Cardiac septum (tissue), 1 donor: Measurements from ENCODE around the gene AKAP11. TPM values are rescaled to one million over a fixed set of nuclear protein-coding genes. Genes with fewer than 3 reads are reported as not detected.

Source experiments
- DNase-seq: peaks from one replicate; pipeline ENCODE4 v3.0.0-alpha.2; 2020; ENCODE audit warnings: low spot score
- intact Hi-C: fragments of 100-400 bp; cut with DNase I; formaldehyde crosslinking; loops from one replicate; pipeline ENCODE4 v1.14.0; 2022
- total RNA-seq: library from RNA; stranded (reverse); fragmentation: NEBNext Ultra II Directional; extraction: Animal tissue kit (Norgen Biotek cat#: 25700); gene quantifications from one replicate; pipeline ENCODE4 v1.2.1, GENCODE V29; 2021
- donor health status: DM: no; HTN: no; CAD: no.

The AKAP11 gene
- total RNA-seq, 1 donor from 2014 or later = 30.6 TPM

DNA sequence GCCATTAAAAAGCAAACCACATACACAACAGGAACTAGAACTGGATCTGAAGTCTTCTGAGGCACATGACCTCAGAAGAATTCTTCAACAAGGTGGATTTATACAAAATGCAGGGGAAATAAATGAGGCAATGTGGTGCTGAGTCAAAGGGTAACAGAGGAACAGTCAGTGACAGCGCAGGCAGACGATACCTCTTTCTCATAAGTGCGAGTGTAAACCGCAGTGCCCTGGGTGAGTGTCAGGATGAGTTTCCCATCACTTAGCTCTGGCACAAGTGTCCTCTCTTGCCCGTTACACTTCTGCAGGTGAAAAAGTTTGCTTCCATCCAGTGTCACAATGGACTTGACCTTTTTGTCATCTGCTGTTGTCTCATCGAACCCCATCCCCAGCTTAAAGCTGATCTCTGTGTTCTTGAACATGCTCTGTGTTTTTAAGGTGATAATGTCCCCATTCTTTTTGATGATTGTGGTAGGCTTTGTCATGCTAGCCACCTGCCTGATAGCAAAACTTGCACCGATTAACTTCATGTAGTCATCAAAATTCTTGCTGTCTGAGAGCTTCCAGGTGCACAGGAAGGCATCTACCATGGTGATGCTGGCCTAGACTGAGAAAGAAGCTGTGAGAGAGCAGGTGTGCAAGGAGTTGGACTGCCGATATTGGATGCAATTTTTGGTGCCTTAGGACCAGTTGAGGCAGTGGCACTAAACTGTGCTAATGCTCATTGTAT lies 97.3 kb downstream of the AKAP11 start:
- intact Hi-C loops = no loop called here
- DNase-seq = no peak

DNA sequence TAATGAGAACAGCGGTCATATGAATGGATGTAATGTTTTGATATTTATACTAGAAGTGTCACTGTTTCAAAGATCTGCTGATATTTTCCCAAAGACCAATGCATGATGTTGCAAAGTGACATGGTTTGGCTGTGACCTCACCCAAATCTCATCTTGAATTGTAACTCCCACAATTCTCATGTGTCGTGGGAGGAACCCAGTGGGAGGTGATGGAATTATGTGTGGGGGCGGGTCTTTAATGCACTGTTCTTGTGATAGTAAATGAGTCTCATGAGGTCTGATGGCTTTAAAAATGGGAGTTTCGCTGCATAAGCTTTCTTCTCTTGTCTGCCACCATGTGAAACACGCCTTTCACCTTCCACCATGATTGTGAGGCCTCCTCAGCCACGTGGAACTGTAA lies 98.3 kb downstream of the AKAP11 start:
- DNase-seq = no peak
- intact Hi-C loops = no loop called here

Other genes with a start within 250 kb of the AKAP11 start
- gene DGKH, start 223.5 kb upstream of the AKAP11 start, total RNA-seq = 13.5 TPM